Ectodermal cell (in vitro differentiated cells): ENCODE results near the gene MEIS3.
"Not testable (repeated sequence)": the region's sequence is repeated elsewhere in the genome, so short reads cannot be mapped to it uniquely, and the experiment has no call there.

Source experiments
- H3K27ac ChIP-seq: 2 replicates; pipeline ENCODE4 v1.7.0; 2013; ENCODE audit warnings: mild to moderate bottlenecking, low read depth, low read length; ENCODE audit not compliant: insufficient read depth, poor library complexity, severe bottlenecking
- H3K27me3 ChIP-seq: 2 replicates; pipeline ENCODE4 v1.7.0; 2013; ENCODE audit warnings: mild to moderate bottlenecking, low read length; ENCODE audit not compliant: insufficient read depth, control insufficient read depth, poor library complexity, severe bottlenecking
- H3K36me3 ChIP-seq: one replicate; pipeline ENCODE4 v1.7.0; 2013; ENCODE audit warnings: low read length; ENCODE audit not compliant: control insufficient read depth, insufficient read depth
- H3K4me1 ChIP-seq: one replicate; pipeline ENCODE4 v1.7.0; 2013; ENCODE audit warnings: low read length; ENCODE audit not compliant: control insufficient read depth, insufficient read depth
- H3K4me3 ChIP-seq: 2 replicates; pipeline ENCODE4 v1.7.0; 2013; ENCODE audit warnings: low read depth, low read length, control low read depth; ENCODE audit not compliant: insufficient read depth
- H3K9me3 ChIP-seq: 2 replicates; pipeline ENCODE4 v1.7.0; 2013; ENCODE audit warnings: mild to moderate bottlenecking, low read length, moderate library complexity; ENCODE audit not compliant: control insufficient read depth
- WGBS, 2 experiments: methylation state at CpG; one replicate each; pipeline ENCODE4 v1.1.7; 2013; ENCODE audit warnings: missing lambda C conversion rate in 2 of 2; 5-methylcytosine and 5-hydroxymethylcytosine counted together

Gene MEIS3

DNA sequence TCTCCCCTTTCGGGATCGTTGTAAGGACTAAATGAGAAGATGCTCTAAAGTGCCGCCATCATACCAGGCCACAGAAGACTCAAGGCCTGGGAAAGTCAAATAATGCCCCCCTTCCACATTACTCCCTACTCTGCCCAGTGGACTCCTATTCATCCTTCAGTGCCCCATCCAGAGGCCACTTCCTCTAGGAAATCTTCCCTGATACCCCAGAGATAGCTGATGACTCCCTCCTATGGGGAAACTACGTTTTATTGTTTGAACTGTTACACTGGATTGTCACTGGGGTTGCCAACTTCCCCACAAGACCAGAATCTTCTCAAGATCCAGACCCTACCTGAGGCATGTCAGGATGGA, 14.2 kb downstream of the MEIS3 start:
- Histone ChIP-seq H3K4me3 (no peak overlapping the region), H3K9me3 (no peaks in the 10 kb centered on the region), H3K36me3 (no peaks in the 10 kb centered on the region), H3K27ac (no peak overlapping the region), H3K4me1 (peaks cover 4% of the 10 kb centered on the region), H3K27me3 (no peaks in the 10 kb centered on the region)
- WGBS, 2 experiments = 92 to 94% methylated on average over 4 of the region's 4 CpGs

GRCh38 chr19:47404334-47405196, 14.8 kb downstream of the MEIS3 start:
- H3K36me3 ChIP-seq = no peaks in the 10 kb centered on the region
- H3K4me1 ChIP-seq = peaks cover 4% of the 10 kb centered on the region
- no peaks in the 10 kb centered on the region for H3K9me3 ChIP-seq
- no peak overlapping the region for H3K27ac ChIP-seq
- no peaks in the 10 kb centered on the region for H3K27me3 ChIP-seq
- 88 to 90% methylated on average over 9 of the region's 9 CpGs for WGBS, 2 experiments
- H3K4me3 ChIP-seq = no peak overlapping the region

GRCh38 chr19:47402504-47402903, 16.8 kb downstream of the MEIS3 start:
- no peak overlapping the region for H3K27ac ChIP-seq
- peaks cover 4% of the 10 kb centered on the region for H3K4me1 ChIP-seq
- WGBS, 2 experiments = 92 to 94% methylated on average over 16 of the region's 16 CpGs
- H3K4me3 ChIP-seq = no peak overlapping the region
- H3K9me3 ChIP-seq = no peaks in the 10 kb centered on the region
- H3K36me3 ChIP-seq = no peaks in the 10 kb centered on the region
- H3K27me3 ChIP-seq = no peaks in the 10 kb centered on the region

DNA sequence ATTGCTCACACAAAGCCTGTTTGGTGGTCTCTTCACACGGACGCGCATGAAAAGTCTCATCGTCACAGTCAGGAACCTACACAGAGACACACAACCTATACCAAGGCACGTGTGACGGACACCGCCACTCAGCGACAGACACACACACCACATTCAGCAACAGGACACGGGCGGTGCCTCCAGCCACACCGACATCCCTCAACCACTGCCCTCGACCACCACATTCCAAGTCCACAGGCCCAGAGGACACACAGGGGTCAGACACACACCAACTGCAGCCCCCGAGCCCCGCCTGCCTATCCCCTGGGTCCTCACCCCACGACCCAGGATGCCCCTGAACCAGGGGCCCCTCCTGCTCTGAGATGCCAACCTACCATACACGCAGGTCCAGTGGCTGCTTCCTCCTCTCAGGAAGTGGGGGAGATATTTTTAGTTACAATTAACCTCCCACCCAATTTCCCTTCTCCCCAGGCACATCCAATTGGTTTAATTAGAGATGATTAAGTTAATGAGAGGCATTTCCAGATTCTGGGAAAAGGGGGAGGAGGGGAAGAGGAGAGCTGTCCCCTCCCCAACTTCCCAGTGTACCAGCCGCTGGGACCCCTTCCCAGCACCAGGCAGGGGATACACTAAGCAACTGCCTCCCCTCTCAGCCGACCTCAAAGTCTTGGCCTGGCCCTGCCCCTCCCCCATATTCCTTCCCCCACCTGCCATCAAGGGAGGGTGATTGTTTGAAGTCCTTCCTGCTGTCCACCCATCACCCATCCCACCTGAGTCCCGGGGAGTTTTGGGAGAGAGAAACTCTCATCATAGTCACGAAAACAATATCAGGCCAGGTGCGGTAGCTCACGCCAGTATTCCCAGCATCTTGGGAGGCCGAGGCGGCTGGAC, 20.4 kb downstream of the MEIS3 start:
- Histone ChIP-seq H3K4me1 (no peaks in the 10 kb centered on the region), H3K27me3 (no peaks in the 10 kb centered on the region), H3K4me3 (no peak overlapping the region), H3K9me3 (no peaks in the 10 kb centered on the region), H3K27ac (no peak overlapping the region), H3K36me3 (no peaks in the 10 kb centered on the region)
- WGBS, 2 experiments = 51 to 57% methylated on average over 23 to 24 of the region's 24 CpGs

DNA sequence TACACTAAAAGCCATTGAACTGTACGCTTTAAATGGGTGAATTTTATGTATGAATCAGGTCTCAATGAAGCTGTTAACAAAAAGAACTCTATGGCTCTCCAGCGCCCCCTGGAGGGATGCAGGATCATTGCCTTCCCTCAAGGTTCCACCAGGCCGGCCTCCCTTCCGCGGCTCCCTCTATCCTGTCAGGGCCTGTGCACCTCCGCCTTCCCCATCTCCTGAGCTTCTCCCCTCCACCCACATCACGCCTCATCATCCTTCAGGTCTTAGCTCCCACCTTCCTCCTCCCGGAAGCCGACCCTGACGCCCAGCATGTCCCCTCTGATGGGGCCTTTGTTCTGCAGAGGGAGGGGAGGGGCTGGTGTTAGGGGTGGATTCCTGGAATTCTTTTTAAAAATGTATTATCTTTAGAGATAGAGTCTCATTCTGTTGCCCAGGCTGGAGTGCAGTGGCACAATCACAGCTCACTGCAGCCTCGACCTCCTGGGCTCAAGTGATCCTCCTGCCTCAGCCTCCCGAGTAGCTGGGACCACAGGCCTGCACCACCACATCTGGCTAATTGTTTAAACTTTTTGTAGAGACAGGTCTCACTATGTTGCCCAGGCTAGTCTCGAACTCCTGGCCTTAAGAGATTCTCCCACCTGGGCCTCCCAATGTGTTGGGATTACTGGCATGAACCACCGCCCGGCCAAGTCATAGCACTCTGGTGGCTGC, 27.7 kb downstream of the MEIS3 start:
- H3K9me3 ChIP-seq = no peaks in the 10 kb centered on the region
- no peaks in the 10 kb centered on the region for H3K4me1 ChIP-seq
- WGBS, 2 experiments = 42 to 45% methylated on average over 12 to 15 of the region's 15 CpGs
- no peak overlapping the region for H3K4me3 ChIP-seq
- no peaks in the 10 kb centered on the region for H3K27me3 ChIP-seq
- no peak overlapping the region for H3K27ac ChIP-seq
- no peaks in the 10 kb centered on the region for H3K36me3 ChIP-seq

DNA sequence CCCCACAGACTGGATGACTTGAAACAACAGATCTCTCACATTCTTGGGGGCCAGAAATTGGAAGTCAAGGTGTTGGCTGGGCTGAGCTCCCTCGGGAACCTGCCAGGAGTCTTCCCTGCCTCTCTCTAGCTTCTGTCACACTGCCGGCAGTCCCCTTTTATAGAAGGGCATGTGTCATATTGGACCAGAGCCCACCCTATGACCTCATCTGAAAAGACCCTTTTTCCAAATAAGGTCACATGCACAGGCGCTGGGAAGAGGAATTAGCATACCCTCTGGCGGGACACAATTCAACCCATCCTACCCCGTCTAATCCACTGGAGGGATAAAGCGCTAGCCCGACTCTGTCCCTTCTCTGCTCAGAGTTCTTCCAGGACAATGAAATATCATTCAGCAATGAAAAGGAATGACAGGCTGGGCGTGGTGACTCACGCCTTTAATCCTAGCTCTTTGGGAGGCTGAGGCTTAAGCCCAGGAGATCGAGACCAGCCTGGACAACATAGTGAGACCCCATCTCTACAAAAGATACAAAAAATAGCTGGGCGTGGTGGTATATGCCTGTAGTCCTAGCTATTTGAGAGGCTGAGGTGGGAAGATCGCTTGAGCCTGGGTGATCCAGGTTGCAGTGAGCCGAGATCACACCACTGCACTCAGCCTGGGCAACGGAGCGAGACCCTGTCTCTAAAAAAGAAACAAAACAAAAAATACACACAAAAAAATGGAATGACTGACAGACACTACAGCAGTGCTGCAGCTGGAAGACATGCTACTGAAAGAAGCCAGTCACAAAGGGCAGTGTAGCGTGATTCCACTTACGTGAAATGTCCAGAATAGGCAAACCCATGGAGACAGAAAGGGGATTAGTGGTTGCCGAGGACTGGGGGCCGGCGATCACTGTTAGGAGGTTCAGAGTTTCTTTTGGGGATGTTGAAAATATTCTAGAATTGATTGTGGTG, 28.5 kb downstream of the MEIS3 start:
- Histone ChIP-seq H3K36me3 (no peaks in the 10 kb centered on the region), H3K27me3 (no peaks in the 10 kb centered on the region), H3K9me3 (no peaks in the 10 kb centered on the region), H3K27ac (no peak overlapping the region), H3K4me1 (no peaks in the 10 kb centered on the region), H3K4me3 (no peak overlapping the region)
- WGBS, 2 experiments = 88 to 89% methylated on average over 20 of the region's 20 CpGs

DNA sequence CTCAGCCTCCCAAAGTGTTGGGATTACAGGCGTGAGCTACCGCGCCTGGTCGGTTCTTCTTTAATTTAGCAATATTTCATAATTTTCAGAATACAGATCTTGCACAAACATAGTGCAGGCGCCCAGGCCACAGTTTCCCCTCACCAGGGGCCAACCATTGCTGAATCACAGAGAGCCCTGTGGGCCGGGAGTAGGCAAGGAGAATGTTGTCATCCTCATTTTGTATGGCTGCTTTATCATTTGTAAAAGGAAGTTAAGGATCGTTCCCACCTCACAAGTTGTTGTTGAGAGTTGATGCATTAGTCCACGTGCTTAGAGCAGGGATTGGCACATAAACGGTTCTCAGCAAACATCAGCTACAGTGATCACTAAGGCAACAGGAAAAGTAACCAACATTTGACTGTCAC, 30.2 kb downstream of the MEIS3 start:
- Histone ChIP-seq H3K36me3 (no peaks in the 10 kb centered on the region), H3K4me3 (no peak overlapping the region), H3K27ac (no peak overlapping the region), H3K27me3 (no peaks in the 10 kb centered on the region), H3K9me3 (no peaks in the 10 kb centered on the region), H3K4me1 (no peaks in the 10 kb centered on the region)
- 87 to 95% methylated on average over 9 of the region's 9 CpGs for WGBS, 2 experiments

DNA sequence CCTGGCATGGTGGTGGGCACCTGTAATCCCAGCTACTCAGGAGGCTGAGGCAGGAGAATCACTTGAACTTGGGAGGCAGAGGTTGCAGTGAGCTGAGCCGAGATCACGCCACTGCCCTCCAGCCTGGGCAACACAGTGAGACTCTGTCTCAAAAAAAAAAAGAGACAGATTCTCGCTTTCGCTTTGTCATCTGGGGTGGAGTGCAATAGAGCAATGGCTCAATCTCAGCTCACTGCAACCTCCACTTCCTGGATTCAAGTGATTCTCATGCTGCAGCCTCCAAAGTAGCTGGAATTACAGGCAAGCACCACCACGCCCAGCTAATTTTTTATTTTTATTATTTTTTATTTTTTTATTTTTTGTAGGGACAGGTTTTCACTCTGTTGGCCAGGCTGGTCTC, 30.6 kb downstream of the MEIS3 start:
- H3K4me1 ChIP-seq, H3K4me3 ChIP-seq: not testable (repeated sequence)
- 91 to 92% methylated on average over 4 to 5 of the region's 5 CpGs for WGBS, 2 experiments

DNA sequence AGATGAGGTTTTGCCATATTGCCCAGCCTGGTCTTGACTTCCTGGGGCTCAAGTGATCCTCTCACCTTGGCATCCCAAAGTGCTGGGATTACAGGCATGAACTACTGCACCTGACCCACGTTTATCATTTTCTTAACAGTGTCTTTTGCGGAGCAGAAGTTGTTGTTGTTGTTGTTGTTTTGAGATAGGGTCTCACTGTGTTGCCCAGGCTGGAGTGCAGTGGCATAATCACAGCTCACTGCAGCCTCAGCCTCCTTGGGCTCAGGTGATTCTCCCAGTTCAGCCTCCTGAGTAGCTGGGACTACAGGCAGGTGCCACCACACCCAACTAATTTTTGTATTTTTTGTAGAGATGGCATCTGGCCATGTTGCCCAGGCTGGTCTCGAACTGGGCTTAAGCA, 31.7 kb downstream of the MEIS3 start:
- not testable (repeated sequence) for H3K27ac ChIP-seq, H3K4me1 ChIP-seq, H3K9me3 ChIP-seq, H3K4me3 ChIP-seq, H3K36me3 ChIP-seq, H3K27me3 ChIP-seq
- WGBS, 2 experiments = 92 to 98% methylated on average over 3 of the region's 3 CpGs

More for the DNA sequence above, 30.6 kb downstream of the MEIS3 start:
- not testable (repeated sequence) for H3K9me3 ChIP-seq, H3K36me3 ChIP-seq, H3K27ac ChIP-seq, H3K27me3 ChIP-seq
